ENCODE measurements around the gene ACP2. TPM values are rescaled to one million over a fixed set of nuclear protein-coding genes. Genes with fewer than 3 reads are reported as not detected.

ACP2 gene
- total RNA-seq, 1 donor from 2014 or later: 24.5 TPM

GRCh38 chr11:47247502-47247901 lies 1.1 kb downstream of the ACP2 start:
- H3K27ac Mint-ChIP-seq: no peak overlapping the region
- peaks cover 24% of the 10 kb centered on the region for H3K36me3 Mint-ChIP-seq (ENCODE audit: low read depth)
- intact Hi-C loops (cut with micrococcal nuclease): no loop called here

GRCh38 chr11:47245611-47246357 lies 2.8 kb downstream of the ACP2 start:
- H3K27me3 Mint-ChIP-seq (ENCODE audit: low read depth): no peaks in the 10 kb centered on the region
- H3K4me3 Mint-ChIP-seq (ENCODE audit: low read depth): no peak overlapping the region
- DNase-seq (ENCODE audit: low spot score): no peak
- intact Hi-C loops (cut with micrococcal nuclease): no loop called here
- H3K36me3 Mint-ChIP-seq (ENCODE audit: low read depth): peaks cover 39% of the 10 kb centered on the region
- no peak overlapping the region for H3K27ac Mint-ChIP-seq
- H3K9me3 Mint-ChIP-seq: no peaks in the 10 kb centered on the region
- H3K4me1 Mint-ChIP-seq (ENCODE audit: low read depth): peaks cover 21% of the 10 kb centered on the region

More at GRCh38 chr11:47247502-47247901, 1.1 kb downstream of the ACP2 start:
- Mint-ChIP-seq H3K27me3 (ENCODE audit: low read depth) (no peaks in the 10 kb centered on the region), H3K4me1 (ENCODE audit: low read depth) (peaks cover 14% of the 10 kb centered on the region), H3K4me3 (ENCODE audit: low read depth) (peak overlapping the region; percentile 98), H3K9me3 (no peaks in the 10 kb centered on the region)
- no peak for DNase-seq (ENCODE audit: low spot score)

GRCh38 chr11:47244448-47245350 lies 3.9 kb downstream of the ACP2 start:
- peaks cover 50% of the 10 kb centered on the region for H3K36me3 Mint-ChIP-seq (ENCODE audit: low read depth)
- intact Hi-C loops (cut with micrococcal nuclease): no loop called here
- H3K9me3 Mint-ChIP-seq: no peaks in the 10 kb centered on the region
- H3K27me3 Mint-ChIP-seq (ENCODE audit: low read depth): no peaks in the 10 kb centered on the region
- no peak overlapping the region for H3K4me3 Mint-ChIP-seq (ENCODE audit: low read depth)
- H3K4me1 Mint-ChIP-seq (ENCODE audit: low read depth): peaks cover 21% of the 10 kb centered on the region
- no peak for DNase-seq (ENCODE audit: low spot score)
- peak overlapping the region; percentile 37 for H3K27ac Mint-ChIP-seq

- DNase-seq (ENCODE audit: low spot score): no peak
- Mint-ChIP-seq H3K27me3 (ENCODE audit: low read depth) (no peaks in the 10 kb centered on the region), H3K4me1 (ENCODE audit: low read depth) (peaks cover 17% of the 10 kb centered on the region), H3K4me3 (ENCODE audit: low read depth) (no peak overlapping the region), H3K36me3 (ENCODE audit: low read depth) (peaks cover 63% of the 10 kb centered on the region), H3K9me3 (no peaks in the 10 kb centered on the region), H3K27ac (peak overlapping the region; percentile 35)
- intact Hi-C loops (cut with micrococcal nuclease): no loop called here
Measured at GRCh38 chr11:47243454-47243853, 5.2 kb downstream of the ACP2 start.

GRCh38 chr11:47242596-47243192 lies 5.9 kb downstream of the ACP2 start:
- Mint-ChIP-seq H3K4me1 (ENCODE audit: low read depth) (peaks cover 13% of the 10 kb centered on the region), H3K27ac (peak overlapping the region; percentile 51), H3K36me3 (ENCODE audit: low read depth) (peaks cover 68% of the 10 kb centered on the region), H3K27me3 (ENCODE audit: low read depth) (no peaks in the 10 kb centered on the region), H3K4me3 (ENCODE audit: low read depth) (no peak overlapping the region), H3K9me3 (no peaks in the 10 kb centered on the region)
- intact Hi-C loops (cut with micrococcal nuclease): no loop called here
- DNase-seq (ENCODE audit: low spot score): no peak

- Mint-ChIP-seq H3K9me3 (no peaks in the 10 kb centered on the region), H3K27me3 (ENCODE audit: low read depth) (no peaks in the 10 kb centered on the region), H3K27ac (peak overlapping the region; percentile 51), H3K4me1 (ENCODE audit: low read depth) (peaks cover 11% of the 10 kb centered on the region), H3K36me3 (ENCODE audit: low read depth) (peaks cover 74% of the 10 kb centered on the region), H3K4me3 (ENCODE audit: low read depth) (no peak overlapping the region)
- intact Hi-C loops (cut with micrococcal nuclease): no loop called here
- DNase-seq (ENCODE audit: low spot score): no peak
Measured at GRCh38 chr11:47241841-47242301, 6.7 kb downstream of the ACP2 start.

GRCh38 chr11:47239852-47240251 lies 8.8 kb downstream of the ACP2 start:
- intact Hi-C loops (cut with micrococcal nuclease): no loop called here
- Mint-ChIP-seq H3K9me3 (no peaks in the 10 kb centered on the region), H3K27me3 (ENCODE audit: low read depth) (no peaks in the 10 kb centered on the region), H3K4me3 (ENCODE audit: low read depth) (no peak overlapping the region), H3K4me1 (ENCODE audit: low read depth) (peaks cover 20% of the 10 kb centered on the region), H3K27ac (no peak overlapping the region), H3K36me3 (ENCODE audit: low read depth) (peaks cover 80% of the 10 kb centered on the region)
- DNase-seq (ENCODE audit: low spot score): no peak

- H3K4me1 Mint-ChIP-seq (ENCODE audit: low read depth): peaks cover 24% of the 10 kb centered on the region
- H3K4me3 Mint-ChIP-seq (ENCODE audit: low read depth): no peak overlapping the region
- peaks cover 82% of the 10 kb centered on the region for H3K36me3 Mint-ChIP-seq (ENCODE audit: low read depth)
- no peaks in the 10 kb centered on the region for H3K9me3 Mint-ChIP-seq
- H3K27ac Mint-ChIP-seq: peak overlapping the region; percentile 18
- intact Hi-C loops (cut with micrococcal nuclease): loop anchor here (2.0 kb wide), 1 partner anchor 20 kb away; no protein-coding TSS in a partner anchor
- no peak for DNase-seq (ENCODE audit: low spot score)
- no peaks in the 10 kb centered on the region for H3K27me3 Mint-ChIP-seq (ENCODE audit: low read depth)
Measured at GRCh38 chr11:47236482-47236881, 12.1 kb downstream of the ACP2 start.

- Mint-ChIP-seq H3K27me3 (ENCODE audit: low read depth) (no peaks in the 10 kb centered on the region), H3K36me3 (ENCODE audit: low read depth) (peaks cover 81% of the 10 kb centered on the region), H3K4me1 (ENCODE audit: low read depth) (peaks cover 24% of the 10 kb centered on the region), H3K27ac (peak overlapping the region; percentile 61), H3K9me3 (no peaks in the 10 kb centered on the region), H3K4me3 (ENCODE audit: low read depth) (no peak overlapping the region)
- DNase-seq (ENCODE audit: low spot score): no peak
- intact Hi-C loops (cut with micrococcal nuclease): no loop called here
Measured at GRCh38 chr11:47235163-47235562, 13.5 kb downstream of the ACP2 start.

- Mint-ChIP-seq H3K4me1 (ENCODE audit: low read depth) (peaks cover 24% of the 10 kb centered on the region), H3K4me3 (ENCODE audit: low read depth) (peak overlapping the region; percentile 27), H3K27ac (peak overlapping the region; percentile 61), H3K36me3 (ENCODE audit: low read depth) (peaks cover 77% of the 10 kb centered on the region), H3K27me3 (ENCODE audit: low read depth) (no peaks in the 10 kb centered on the region), H3K9me3 (no peaks in the 10 kb centered on the region)
- DNase-seq (ENCODE audit: low spot score): no peak
- intact Hi-C loops (cut with micrococcal nuclease): loop anchor here (1.0 kb wide), 1 partner anchor 14 kb away; the partner anchor contains the start of gene ACP2
Measured at GRCh38 chr11:47234669-47235100, 13.9 kb downstream of the ACP2 start.

- no peak for DNase-seq (ENCODE audit: low spot score)
- peak overlapping the region; percentile 61 for H3K27ac Mint-ChIP-seq
- H3K4me3 Mint-ChIP-seq (ENCODE audit: low read depth): no peak overlapping the region
- intact Hi-C loops (cut with micrococcal nuclease): loop anchor here (1.0 kb wide), 1 partner anchor 14 kb away; the partner anchor contains the start of gene ACP2
- H3K27me3 Mint-ChIP-seq (ENCODE audit: low read depth): no peaks in the 10 kb centered on the region
- H3K4me1 Mint-ChIP-seq (ENCODE audit: low read depth): peaks cover 27% of the 10 kb centered on the region
- H3K36me3 Mint-ChIP-seq (ENCODE audit: low read depth): peaks cover 77% of the 10 kb centered on the region
- H3K9me3 Mint-ChIP-seq: no peaks in the 10 kb centered on the region
Measured at GRCh38 chr11:47233989-47234668, 14.5 kb downstream of the ACP2 start.

GRCh38 chr11:47233051-47233450 lies 15.6 kb downstream of the ACP2 start:
- intact Hi-C loops (cut with micrococcal nuclease): no loop called here
- no peak overlapping the region for H3K4me3 Mint-ChIP-seq (ENCODE audit: low read depth)
- peaks cover 31% of the 10 kb centered on the region for H3K4me1 Mint-ChIP-seq (ENCODE audit: low read depth)

More at GRCh38 chr11:47233051-47233450, 15.6 kb downstream of the ACP2 start:
- Mint-ChIP-seq H3K27ac (no peak overlapping the region), H3K36me3 (ENCODE audit: low read depth) (peaks cover 78% of the 10 kb centered on the region), H3K27me3 (ENCODE audit: low read depth) (no peaks in the 10 kb centered on the region), H3K9me3 (no peaks in the 10 kb centered on the region)
- DNase-seq (ENCODE audit: low spot score): no peak
